Ecto neural progenitor cell (in vitro differentiated cells): Measurements from ENCODE around the gene SFXN3.
"Not testable (repeated sequence)": the region's sequence is repeated elsewhere in the genome, so short reads cannot be mapped to it uniquely, and the experiment has no call there.

ENCODE experiments used
- DNase-seq: peaks from one replicate; pipeline ENCODE4 v3.0.0-alpha.2; 2018; ENCODE audit warnings: low spot score

The SFXN3 gene

GRCh38 chr10:101015582-101015973, 15.5 kb upstream of the SFXN3 start:
- DNase-seq: no peak

- no peak for DNase-seq
These were observed 14.2 kb upstream of the SFXN3 start for GRCh38 chr10:101016814-101017213.

- no peak for DNase-seq
These were observed 12.9 kb upstream of the SFXN3 start for GRCh38 chr10:101018118-101018599.

- peak; percentile 91 for DNase-seq
These were observed 12.2 kb upstream of the SFXN3 start for GRCh38 chr10:101018600-101019439.

- no peak for DNase-seq
These were observed 11.7 kb upstream of the SFXN3 start for GRCh38 chr10:101019440-101019703.

- DNase-seq: no peak
These were observed 10.5 kb upstream of the SFXN3 start for GRCh38 chr10:101020427-101021075.

GRCh38 chr10:101021239-101021638, 9.8 kb upstream of the SFXN3 start:
- DNase-seq: no peak

- DNase-seq: no peak
These were observed 9.3 kb upstream of the SFXN3 start for GRCh38 chr10:101021692-101022251.

- no peak for DNase-seq
These were observed 7.9 kb upstream of the SFXN3 start for GRCh38 chr10:101022967-101023705.

GRCh38 chr10:101027106-101027720, 3.8 kb upstream of the SFXN3 start:
- DNase-seq: no peak

- no peak for DNase-seq
These were observed 2.3 kb upstream of the SFXN3 start for GRCh38 chr10:101028446-101029337.

- DNase-seq: no peak
These were observed 1.3 kb upstream of the SFXN3 start for GRCh38 chr10:101029520-101030295.

GRCh38 chr10:101030496-101031127, 422 bp upstream of the SFXN3 start:
- DNase-seq: no peak

GRCh38 chr10:101031796-101032636, 982 bp downstream of the SFXN3 start:
- DNase-seq: peak; percentile 68

- no peak for DNase-seq
These were observed 1.7 kb downstream of the SFXN3 start for GRCh38 chr10:101032637-101033224.

- DNase-seq: no peak
These were observed 2.2 kb downstream of the SFXN3 start for GRCh38 chr10:101033276-101033675.

- DNase-seq: not testable (repeated sequence)
These were observed 3.4 kb downstream of the SFXN3 start for GRCh38 chr10:101034404-101034803.

- no peak for DNase-seq
These were observed 4.3 kb downstream of the SFXN3 start for GRCh38 chr10:101035314-101035713.
